NB4 (cell line): ENCODE measurements around the gene CACNG7.

Source experiments
- CTCF ChIP-seq: IDR thresholded peaks from one replicate; pipeline ENCODE4 v1.5.1; 2012; ENCODE audit warnings: low read depth, low read length
- MAX ChIP-seq: IDR thresholded peaks from 2 replicates; pipeline ENCODE4 v1.6.1; 2011; ENCODE audit warnings: low read depth, low read length
- MYC ChIP-seq: IDR thresholded peaks from 2 replicates; pipeline ENCODE4 v1.6.1; 2011; ENCODE audit warnings: low read depth, low read length
- POLR2A ChIP-seq: IDR thresholded peaks from 2 replicates; pipeline ENCODE4 v1.6.1; 2011; ENCODE audit warnings: mild to moderate bottlenecking; ENCODE audit not compliant: insufficient read length; ENCODE audit errors: extremely low read depth

GRCh38 chr19:53871454-53871853, 37.6 kb upstream of the CACNG7 start:
- TF ChIP-seq CTCF (no peak), MYC (no peak), POLR2A (no peak), MAX (no peak)
